ENCODE data around the gene ARRDC3. TPM values are rescaled to one million over a fixed set of nuclear protein-coding genes. Genes with fewer than 3 reads are reported as not detected.
A peak's percentile ranks its signal among the peaks of the same experiment; 100 is the strongest.
"Not testable (repeated sequence)": the region's sequence is repeated elsewhere in the genome, so short reads cannot be mapped to it uniquely, and the experiment has no call there.

Gene ARRDC3
- total RNA-seq, 1 experiment from 2014 or later, result 16.9 TPM

DNA sequence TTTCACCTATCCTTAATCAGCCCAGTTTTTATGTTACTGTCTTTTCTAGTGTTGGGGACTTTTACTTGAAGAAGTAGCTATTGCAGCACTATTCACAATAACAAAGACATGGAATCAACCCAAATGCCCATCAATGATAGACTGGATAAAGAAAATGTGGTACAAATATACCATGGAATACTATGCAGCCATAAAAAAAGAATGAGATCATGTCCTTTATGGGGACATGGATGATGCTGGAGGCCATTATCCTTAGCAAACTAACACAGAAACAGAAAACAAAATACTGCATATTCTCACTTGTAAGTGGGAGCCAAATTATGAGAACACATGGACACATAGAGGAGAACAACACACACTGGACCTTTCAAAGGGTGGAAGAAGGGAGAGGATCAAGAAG is 6.4 kb upstream of the ARRDC3 start:
- in situ Hi-C loops (cut with HindIII; ENCODE audit: low pct_unique_long_range_greater_than_20kb, low sequenced_read_pairs), result not testable (repeated sequence)

DNA sequence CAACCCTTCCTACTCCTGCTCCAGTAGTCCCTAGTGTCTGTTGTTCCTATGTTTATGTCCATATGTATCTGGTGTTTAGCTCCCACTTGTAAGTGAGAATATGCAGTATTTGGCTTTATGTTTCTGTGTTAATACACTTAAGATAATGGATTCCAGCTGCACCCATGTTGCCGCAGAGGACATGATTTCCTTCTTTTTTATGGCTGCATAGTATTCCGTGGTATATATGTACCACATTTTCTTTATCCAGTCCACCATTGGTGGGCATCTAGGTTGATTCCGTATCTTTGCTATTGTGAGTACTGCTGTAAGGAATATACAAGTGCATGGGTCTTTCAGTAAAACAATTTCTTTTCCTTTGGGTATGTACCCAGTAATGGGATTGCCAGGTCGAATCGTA is 5.2 kb upstream of the ARRDC3 start:
- in situ Hi-C loops (cut with HindIII; ENCODE audit: low pct_unique_long_range_greater_than_20kb, low sequenced_read_pairs), result no loop called here
- no peak for DNase-seq (ENCODE audit: low read depth, low spot score)

More for the DNA sequence above, 6.4 kb upstream of the ARRDC3 start:
- not testable (repeated sequence) for DNase-seq (ENCODE audit: low read depth, low spot score)

DNA sequence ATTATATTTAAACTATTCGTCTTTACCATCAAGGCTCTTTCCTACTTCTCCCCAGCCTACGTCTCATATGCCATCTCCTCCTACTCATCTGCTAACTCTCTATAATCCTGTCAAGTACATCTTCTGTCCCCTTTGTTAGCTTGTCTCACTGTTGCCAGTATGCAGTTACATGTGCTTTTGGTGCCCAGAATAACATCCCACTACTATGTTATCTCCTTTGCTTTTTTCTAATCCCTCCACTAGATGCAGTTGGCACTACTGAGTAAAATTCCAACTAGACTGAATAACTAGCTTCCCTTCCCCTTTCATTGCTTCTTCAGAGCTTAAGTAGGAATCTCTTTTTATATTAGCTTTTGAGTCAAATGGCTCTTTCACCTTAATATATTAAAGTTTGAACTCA is 3.0 kb upstream of the ARRDC3 start:
- in situ Hi-C loops (cut with HindIII; ENCODE audit: low pct_unique_long_range_greater_than_20kb, low sequenced_read_pairs), result no loop called here
- peak; percentile 28 for DNase-seq (ENCODE audit: low read depth, low spot score)

DNA sequence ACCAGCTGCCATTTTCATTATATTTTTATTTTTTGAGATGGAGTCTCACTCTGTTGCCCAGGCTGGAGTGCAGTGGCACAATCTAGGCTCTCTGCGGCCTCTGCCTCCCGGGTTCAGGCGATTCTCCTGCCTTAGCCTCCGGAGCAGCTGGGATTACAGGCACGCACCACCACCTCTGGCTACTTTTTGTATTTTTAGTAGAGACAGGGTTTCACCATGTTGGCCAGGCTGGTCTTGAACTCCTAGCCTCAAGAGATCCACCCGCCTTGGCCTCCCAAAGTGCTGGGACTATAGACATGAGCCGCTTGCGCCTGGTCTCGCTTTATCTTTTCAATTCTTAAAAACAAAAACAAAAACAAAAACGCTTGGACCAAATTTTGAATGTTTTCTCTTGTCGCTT is 2.5 kb upstream of the ARRDC3 start:
- DNase-seq (ENCODE audit: low read depth, low spot score); in situ Hi-C loops (cut with HindIII; ENCODE audit: low pct_unique_long_range_greater_than_20kb, low sequenced_read_pairs): not testable (repeated sequence)

DNA sequence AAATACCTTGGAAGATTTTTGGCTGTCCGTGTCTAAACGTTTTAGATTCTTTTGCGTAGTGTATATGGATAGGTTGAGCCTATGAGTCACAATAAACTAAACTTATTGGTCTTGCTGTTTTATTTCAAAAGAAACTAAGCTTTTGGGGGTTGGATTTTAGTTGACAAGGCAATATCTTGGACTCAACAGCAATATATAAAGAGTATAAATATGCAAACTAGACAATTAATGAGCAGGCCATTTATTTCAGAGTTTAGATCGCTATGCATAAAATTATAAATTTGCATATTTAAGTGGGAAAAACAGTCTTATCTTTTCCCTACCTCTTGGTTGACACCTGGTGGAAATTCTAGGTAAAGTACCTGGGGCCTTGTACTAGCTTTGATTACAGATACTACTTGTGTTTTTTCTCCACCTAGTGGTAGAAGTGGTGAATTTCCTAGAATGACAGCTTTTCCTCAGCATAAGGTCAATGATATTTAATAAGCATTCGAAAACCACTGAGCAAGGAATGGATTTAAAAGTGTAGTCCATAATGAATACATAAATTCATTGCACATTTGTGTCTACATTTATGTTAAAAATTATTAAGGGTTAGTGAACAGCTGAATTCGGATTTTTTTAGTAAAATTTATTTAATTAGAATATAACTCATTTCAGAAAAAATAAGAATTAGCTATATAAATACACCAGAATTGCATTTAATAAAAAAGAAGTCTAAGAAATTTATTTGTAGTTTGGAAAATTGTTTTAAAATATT is 1.7 kb upstream of the ARRDC3 start:
- in situ Hi-C loops (cut with HindIII; ENCODE audit: low pct_unique_long_range_greater_than_20kb, low sequenced_read_pairs), result no loop called here
- peak; percentile 94 for DNase-seq (ENCODE audit: low read depth, low spot score)

DNA sequence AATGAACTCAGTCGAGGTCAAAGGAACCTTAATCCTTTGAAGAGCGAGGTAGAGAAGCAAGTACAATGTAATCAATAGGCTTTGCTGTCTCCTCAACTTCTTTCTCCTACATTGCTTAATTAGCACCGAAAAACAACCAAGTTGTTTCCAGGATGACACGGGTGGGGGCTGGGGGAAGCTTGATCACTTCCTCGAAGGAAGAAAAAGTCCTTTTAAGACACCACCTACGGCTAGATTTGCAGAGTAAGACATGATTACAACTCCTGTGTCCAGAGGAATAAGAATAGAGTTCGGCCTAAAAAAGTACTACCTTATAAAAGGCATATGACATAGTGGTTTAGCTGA is 811 bp upstream of the ARRDC3 start:
- in situ Hi-C loops (cut with HindIII; ENCODE audit: low pct_unique_long_range_greater_than_20kb, low sequenced_read_pairs), result no loop called here
- DNase-seq (ENCODE audit: low read depth, low spot score), result peak; percentile 27

DNA sequence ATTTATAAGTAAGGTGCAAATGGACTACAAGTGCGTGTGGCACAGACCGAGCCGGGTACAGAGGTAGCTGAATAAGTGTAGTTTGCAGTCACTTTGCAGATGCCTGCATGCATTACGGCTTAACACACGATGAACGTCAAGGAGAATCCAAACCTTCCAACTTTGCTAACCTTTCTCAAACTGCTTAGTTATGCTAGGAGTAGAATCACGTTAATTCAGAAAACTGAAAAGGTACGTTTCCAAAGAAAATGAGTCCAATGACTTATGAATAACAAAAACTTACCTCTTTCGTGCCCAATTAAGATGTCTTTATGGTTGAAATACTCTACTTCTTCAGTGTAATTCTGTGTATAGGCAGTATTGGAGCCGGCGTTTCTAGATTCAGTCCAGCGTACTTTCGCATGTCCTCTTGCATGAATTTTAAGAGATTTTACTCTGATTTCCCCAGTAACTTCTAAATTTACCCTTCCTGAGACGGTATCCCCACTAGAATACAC is 539 bp downstream of the ARRDC3 start:
- DNase-seq (ENCODE audit: low read depth, low spot score), result peak; percentile 48
- in situ Hi-C loops (cut with HindIII; ENCODE audit: low pct_unique_long_range_greater_than_20kb, low sequenced_read_pairs), result no loop called here

DNA sequence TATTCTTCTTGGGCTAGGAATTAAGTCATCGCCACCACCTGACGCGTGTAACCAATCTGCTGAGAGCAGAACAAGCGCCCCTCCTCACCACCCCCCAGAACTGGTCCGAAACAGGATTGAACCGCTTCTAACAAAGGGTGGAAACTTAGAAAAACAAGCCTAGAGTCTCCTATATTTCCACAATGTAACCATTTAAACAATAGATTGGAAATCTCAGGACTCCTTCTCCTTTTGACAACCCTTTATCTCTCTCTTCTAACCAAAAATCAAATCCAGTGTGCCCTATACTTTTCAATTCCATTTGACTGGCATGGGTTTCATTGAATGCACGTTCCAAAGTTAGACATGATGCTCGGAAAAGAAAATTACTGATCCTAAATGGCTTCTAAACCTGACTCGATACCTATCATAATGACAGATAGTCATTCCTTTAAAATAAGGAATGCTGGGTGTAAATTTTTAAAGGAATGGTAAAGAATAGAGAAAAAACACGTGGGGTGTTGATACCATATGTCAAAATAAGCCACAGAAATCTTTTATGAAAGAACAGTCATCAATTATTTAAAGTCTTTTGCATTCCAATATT is 1.2 kb downstream of the ARRDC3 start:
- DNase-seq (ENCODE audit: low read depth, low spot score), result peak; percentile 67
- in situ Hi-C loops (cut with HindIII; ENCODE audit: low pct_unique_long_range_greater_than_20kb, low sequenced_read_pairs), result no loop called here

DNA sequence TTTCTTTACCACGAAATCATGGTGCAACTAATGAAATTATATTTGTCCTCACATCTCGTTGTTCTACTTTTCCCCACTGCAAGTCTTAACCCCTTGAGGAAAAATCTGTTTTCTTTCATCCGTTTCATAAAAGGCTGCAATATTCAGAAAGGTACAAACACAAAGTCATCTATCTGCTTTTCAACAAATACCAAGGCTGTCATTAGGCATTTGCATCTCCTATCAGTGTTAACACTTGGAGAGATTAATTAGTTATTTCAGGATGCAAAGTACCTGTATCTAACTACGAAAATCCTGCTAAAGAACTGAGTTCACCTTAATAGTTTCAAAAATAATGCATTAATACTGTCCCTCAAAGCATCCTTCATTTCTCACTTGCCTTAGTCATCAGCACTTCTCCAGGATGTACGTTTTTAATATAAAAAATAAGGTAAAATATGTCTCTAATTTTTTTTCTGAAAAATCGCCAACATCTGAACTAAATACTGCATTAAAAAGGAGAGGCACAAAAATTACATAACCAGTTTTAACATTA is 1.8 kb downstream of the ARRDC3 start:
- no peak for DNase-seq (ENCODE audit: low read depth, low spot score)
- in situ Hi-C loops (cut with HindIII; ENCODE audit: low pct_unique_long_range_greater_than_20kb, low sequenced_read_pairs), result no loop called here

DNA sequence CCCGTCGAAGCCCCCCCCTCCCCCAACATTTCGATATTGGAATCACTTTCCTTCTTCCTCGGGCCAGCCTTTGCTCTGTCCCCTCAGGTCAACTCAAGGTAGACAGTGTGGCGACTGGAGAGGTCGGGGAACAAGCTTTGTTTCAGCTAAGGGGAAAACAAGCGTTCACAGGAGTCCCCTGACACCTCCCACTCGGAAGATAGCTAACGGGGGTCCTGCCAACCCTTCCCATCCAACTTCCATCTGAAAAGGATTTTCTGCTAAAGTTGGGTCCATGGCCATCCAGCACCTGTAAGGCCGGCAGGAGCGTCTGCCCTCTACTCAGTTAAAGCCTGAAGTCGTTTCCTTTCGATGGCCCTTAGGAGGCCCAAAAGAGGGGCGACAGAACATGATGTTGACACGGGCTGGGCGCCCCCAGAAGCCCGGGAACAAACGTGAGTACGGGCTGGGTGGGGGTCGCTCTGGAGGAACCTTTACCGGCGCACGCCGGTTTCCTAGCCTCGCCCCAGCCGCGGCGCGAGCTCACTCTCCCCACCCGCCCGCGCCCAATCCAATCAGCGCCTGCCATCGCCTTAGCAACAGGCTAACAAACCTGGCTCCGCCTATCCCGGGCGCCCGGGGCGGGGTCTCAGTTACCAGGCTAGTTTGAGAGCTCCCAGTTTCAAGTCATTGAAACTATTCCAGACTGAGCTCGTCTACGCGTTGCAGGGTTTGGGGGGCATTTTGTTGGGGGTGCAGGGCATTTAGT is 2.5 kb downstream of the ARRDC3 start:
- peak; percentile 95 for DNase-seq (ENCODE audit: low read depth, low spot score)
- in situ Hi-C loops (cut with HindIII; ENCODE audit: low pct_unique_long_range_greater_than_20kb, low sequenced_read_pairs), result no loop called here

DNA sequence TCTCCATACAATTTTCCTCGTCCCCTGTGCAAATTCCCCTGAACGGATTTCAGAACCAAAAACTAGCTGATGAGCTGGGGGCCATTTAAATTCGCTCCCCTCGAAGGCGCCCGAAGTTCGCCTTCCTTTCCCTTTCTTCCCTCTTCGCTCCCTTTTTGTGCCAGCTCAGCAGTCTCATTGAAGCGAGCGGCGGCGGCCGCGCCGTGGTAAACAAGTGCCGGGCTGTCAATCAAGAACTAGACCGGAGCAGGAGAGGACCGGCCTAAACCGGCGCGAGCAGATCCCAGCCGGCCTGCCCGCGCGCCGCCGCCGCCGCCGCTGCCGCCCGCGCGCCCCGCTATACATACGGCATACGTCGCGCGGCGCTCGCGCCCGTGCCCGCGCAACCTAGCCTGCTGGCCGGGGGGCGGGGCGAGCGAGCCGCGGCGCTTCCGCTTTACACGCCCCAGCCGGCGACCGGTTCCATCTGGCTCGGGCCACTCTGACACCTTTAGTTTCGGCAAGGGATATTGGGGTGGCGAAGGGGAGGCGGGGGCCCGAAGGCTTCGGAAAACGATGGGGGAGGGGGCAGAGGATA is 3.1 kb downstream of the ARRDC3 start:
- in situ Hi-C loops (cut with HindIII; ENCODE audit: low pct_unique_long_range_greater_than_20kb, low sequenced_read_pairs), result no loop called here
- DNase-seq (ENCODE audit: low read depth, low spot score), result peak; percentile 96

DNA sequence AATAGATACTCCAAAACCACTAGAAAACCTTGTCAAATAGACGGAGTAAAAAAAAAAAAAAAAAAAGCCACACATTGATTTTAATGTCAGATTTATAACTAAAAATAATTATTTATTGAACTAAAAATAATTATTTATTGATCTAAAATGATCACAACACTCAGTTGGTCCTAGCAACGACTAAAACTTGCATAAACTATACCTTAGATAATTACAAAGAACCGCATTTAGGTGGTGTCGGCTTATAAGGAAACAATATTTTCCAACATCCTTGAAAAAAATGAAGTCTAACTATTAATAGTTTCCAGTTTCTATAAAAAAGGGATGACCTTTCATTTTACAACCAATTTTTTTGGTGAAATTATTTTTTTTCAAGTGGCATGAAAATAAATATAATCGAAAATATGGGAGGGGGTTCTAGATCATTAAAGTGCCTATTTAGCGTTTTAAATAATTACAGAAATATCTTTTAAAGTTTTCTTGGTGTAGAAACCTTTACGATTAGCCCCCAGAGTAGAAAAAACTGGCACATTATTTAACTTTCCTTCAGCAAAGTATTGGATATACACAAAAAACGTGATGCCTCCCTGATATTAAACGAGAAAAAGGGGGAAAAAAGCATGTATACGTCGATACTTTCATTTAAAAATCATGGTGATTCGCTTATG is 3.7 kb downstream of the ARRDC3 start:
- in situ Hi-C loops (cut with HindIII; ENCODE audit: low pct_unique_long_range_greater_than_20kb, low sequenced_read_pairs), result no loop called here
- DNase-seq (ENCODE audit: low read depth, low spot score), result no peak

DNA sequence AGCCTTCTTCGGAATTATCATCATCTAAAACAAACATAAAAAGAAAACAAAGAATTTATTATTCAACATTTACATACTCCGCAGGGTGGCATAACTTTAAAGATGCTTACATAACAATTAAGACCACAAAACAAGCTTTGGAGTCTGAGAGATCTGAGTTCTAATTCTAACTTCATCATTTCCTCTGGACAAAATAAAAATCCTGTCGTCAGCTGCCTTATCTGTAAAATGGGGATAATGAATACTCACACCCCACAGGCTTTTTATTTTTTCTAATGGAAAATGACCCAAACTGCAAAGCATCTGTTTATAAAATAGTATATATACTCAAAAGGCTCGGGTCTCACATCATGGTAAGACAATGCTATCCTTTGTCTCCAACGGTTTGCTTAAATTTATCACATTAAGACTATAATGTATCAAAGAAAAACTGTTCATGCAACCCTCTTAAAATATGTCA is 4.3 kb downstream of the ARRDC3 start:
- peak; percentile 50 for DNase-seq (ENCODE audit: low read depth, low spot score)
- in situ Hi-C loops (cut with HindIII; ENCODE audit: low pct_unique_long_range_greater_than_20kb, low sequenced_read_pairs), result no loop called here

DNA sequence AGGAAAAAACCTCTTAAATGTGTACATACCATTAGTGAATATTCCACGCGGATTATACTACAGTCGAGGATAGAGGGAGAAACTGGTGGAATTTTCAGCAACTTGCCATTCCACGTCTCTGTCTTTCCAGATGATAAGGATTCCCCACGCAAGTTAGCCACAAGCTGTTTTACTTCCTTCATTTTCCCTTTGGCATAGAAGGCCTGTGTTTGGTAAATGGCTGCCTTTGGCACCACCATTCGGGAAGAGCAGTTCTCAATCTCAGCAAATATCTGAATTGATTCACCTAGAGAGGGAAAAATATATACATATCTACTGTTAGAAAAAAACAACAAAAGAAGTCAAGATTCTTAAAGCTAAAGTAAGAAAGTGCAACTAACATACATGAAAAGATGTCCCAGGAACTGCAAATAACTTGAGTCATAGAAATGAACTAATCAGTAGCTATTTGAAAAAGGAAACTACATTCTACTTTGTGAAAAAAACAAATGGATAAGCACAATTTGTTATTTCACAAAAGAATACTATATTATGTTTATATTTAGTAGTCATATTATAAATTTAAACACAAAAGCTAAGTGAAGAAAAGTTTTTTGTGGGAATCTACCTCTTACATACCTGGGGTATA is 8.1 kb downstream of the ARRDC3 start:
- DNase-seq (ENCODE audit: low read depth, low spot score), result no peak
- in situ Hi-C loops (cut with HindIII; ENCODE audit: low pct_unique_long_range_greater_than_20kb, low sequenced_read_pairs), result no loop called here

DNA sequence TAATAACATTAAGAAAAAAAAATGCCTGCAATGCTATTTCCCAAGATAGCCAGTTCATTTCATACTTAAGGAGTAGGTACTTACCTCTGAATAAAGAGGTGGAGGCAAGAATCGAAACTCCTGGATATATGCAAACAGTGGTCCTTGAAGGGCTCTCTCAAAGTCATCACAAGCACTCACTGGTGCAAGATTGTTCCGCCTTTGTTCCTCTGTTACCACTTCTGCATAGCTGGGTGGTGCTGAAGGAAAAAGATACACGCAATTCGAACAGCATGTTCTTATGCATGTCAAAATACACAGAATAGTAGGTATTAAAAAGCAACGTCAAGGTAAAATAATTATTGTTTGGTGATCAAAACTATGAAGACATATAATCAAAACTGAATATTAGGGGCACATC is 9.5 kb downstream of the ARRDC3 start:
- in situ Hi-C loops (cut with HindIII; ENCODE audit: low pct_unique_long_range_greater_than_20kb, low sequenced_read_pairs), result no loop called here

DNA sequence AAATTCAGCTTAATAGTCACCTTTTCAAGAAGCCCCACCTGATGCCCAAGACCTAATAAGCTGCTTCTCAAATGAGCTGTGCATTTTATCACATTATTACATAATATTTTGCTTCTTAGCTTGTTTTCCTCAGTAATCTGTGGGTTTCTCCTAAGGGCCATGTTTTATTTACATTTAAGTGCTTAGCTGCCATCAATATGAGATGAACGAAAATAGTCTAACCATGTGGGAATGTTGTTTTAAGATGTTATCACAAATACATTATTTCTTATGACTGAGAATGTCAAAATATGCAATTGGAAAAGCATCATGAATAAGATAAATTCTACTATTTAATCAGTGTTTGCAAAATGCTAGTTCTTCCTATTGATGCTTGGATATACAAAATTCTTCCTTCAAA is 10.1 kb downstream of the ARRDC3 start:
- in situ Hi-C loops (cut with HindIII; ENCODE audit: low pct_unique_long_range_greater_than_20kb, low sequenced_read_pairs), result no loop called here
- no peak for DNase-seq (ENCODE audit: low read depth, low spot score)

More for the DNA sequence above, 9.5 kb downstream of the ARRDC3 start:
- DNase-seq (ENCODE audit: low read depth, low spot score), result no peak

DNA sequence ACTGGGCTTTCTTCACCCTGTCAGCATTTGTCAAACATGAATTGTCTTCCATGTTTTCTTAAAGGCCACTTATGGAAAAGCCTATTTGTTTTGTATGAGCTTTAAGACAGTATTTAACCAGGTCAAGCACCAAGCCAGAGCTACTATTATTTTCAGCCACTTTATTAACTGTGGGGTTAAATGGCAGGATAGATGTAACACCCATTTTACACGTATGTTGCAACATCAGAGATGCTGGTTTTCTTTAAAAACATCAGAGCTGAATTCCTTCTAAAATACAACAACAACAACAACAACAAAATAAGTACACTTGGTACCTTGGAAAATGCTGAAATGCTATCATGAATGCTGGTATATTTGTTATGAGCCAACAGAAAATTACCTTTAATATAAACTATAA is 13.6 kb downstream of the ARRDC3 start:
- in situ Hi-C loops (cut with HindIII; ENCODE audit: low pct_unique_long_range_greater_than_20kb, low sequenced_read_pairs), result no loop called here
- no peak for DNase-seq (ENCODE audit: low read depth, low spot score)

Measured in SK-MEL-5 (cell line).